WTC11 (cell line): ENCODE results near the gene MARVELD1. TPM values are rescaled to one million over a fixed set of nuclear protein-coding genes. Genes with fewer than 3 reads are reported as not detected.

Source experiments
- ATAC-seq: fragments of 200-7000 bp; cut with Tn5 transposase; 2 replicates; pipeline ENCODE4 v1.10.0; 2021; ENCODE audit warnings: mild to moderate bottlenecking, moderate library complexity
- CTCF ChIA-PET: fragments of 300-600 bp; sonication (Branson Sonifier 250); formaldehyde crosslinking; loops from one replicate; lab custom pipeline; 2021; ENCODE audit warnings: antibody characterized with exemption; lab: Charles Lee
- POLR2A ChIA-PET: fragments of 350-600 bp; sonication (Branson Sonifier 250); formaldehyde crosslinking; loops from one replicate; lab custom pipeline; 2021; ENCODE audit warnings: antibody characterized with exemption; lab: Charles Lee
- DNase-seq: peaks from one replicate; pipeline ENCODE4 v3.0.0; 2021; ENCODE audit warnings: low spot score
- H3K27ac Mint-ChIP-seq: 2 replicates; pipeline ENCODE4 v1.8.0; 2021; ENCODE audit warnings: mixed read lengths
- H3K27me3 Mint-ChIP-seq: 2 replicates; pipeline ENCODE4 v1.8.0; 2021; ENCODE audit warnings: low read depth, mild to moderate bottlenecking, moderate library complexity, mixed read lengths
- H3K36me3 Mint-ChIP-seq: 2 replicates; pipeline ENCODE4 v1.8.0; 2021; ENCODE audit warnings: mixed read lengths
- H3K4me1 Mint-ChIP-seq: 2 replicates; pipeline ENCODE4 v1.8.0; 2022; ENCODE audit warnings: mixed read lengths
- H3K4me3 Mint-ChIP-seq: 2 replicates; pipeline ENCODE4 v1.8.0; 2021; ENCODE audit warnings: mild to moderate bottlenecking, moderate library complexity, mixed read lengths
- H3K9me3 Mint-ChIP-seq: 2 replicates; pipeline ENCODE4 v1.8.0; 2021; ENCODE audit warnings: mixed read lengths
- ATF1 ChIP-seq: sonication (generic); formaldehyde crosslinking; IDR thresholded peaks from 2 replicates; pipeline ENCODE4 v1.8.1; 2023; ENCODE audit warnings: mild to moderate bottlenecking, moderate library complexity, missing genetic modification reagents
- ATF2 ChIP-seq: sonication (generic); formaldehyde crosslinking; IDR thresholded peaks from 2 replicates; pipeline ENCODE4 v1.8.1; 2022; ENCODE audit warnings: low read depth, missing genetic modification reagents, borderline replicate concordance
- CREB1 ChIP-seq: sonication (generic); formaldehyde crosslinking; IDR thresholded peaks from 2 replicates; pipeline ENCODE4 v1.8.0; 2023; ENCODE audit warnings: mild to moderate bottlenecking, missing genetic modification reagents
- E2F4 ChIP-seq: sonication (generic); formaldehyde crosslinking; IDR thresholded peaks from 2 replicates; pipeline ENCODE4 v1.8.1; 2022; ENCODE audit warnings: low read depth, mild to moderate bottlenecking, moderate library complexity, missing genetic modification reagents, borderline replicate concordance
- ESRRA ChIP-seq: sonication (generic); formaldehyde crosslinking; IDR thresholded peaks from 2 replicates; pipeline ENCODE4 v1.8.1; 2022; ENCODE audit warnings: mild to moderate bottlenecking, missing genetic modification reagents, borderline replicate concordance
- FOXK1 ChIP-seq: sonication (generic); formaldehyde crosslinking; IDR thresholded peaks from 2 replicates; pipeline ENCODE4 v1.8.0; 2022; ENCODE audit warnings: mild to moderate bottlenecking, moderate library complexity, missing genetic modification reagents
- FOXP1 ChIP-seq: sonication (generic); formaldehyde crosslinking; IDR thresholded peaks from 2 replicates; pipeline ENCODE4 v1.8.0; 2022; ENCODE audit warnings: missing genetic modification reagents, mild to moderate bottlenecking, moderate library complexity, borderline replicate concordance
- GTF2I ChIP-seq: fragments of 250-450 bp; sonication (Bioruptor Pico); conservative IDR thresholded peaks from 2 replicates; pipeline ENCODE4 v1.4.0; 2021; ENCODE audit warnings: mild to moderate bottlenecking
- HMGXB4 ChIP-seq: sonication (generic); formaldehyde crosslinking; IDR thresholded peaks from 2 replicates; pipeline ENCODE4 v1.8.1; 2023; ENCODE audit warnings: mild to moderate bottlenecking, moderate library complexity, missing genetic modification reagents
- IRF1 ChIP-seq: sonication (generic); formaldehyde crosslinking; IDR thresholded peaks from 2 replicates; pipeline ENCODE4 v1.8.0; 2023; ENCODE audit warnings: missing genetic modification reagents
- JAZF1 ChIP-seq: fragments of 250-450 bp; sonication (Bioruptor Pico); IDR thresholded peaks from 2 replicates; pipeline ENCODE4 v1.9.0; 2021; ENCODE audit warnings: moderate library complexity, mild to moderate bottlenecking, inconsistent platforms
- NR3C1 ChIP-seq: sonication (generic); formaldehyde crosslinking; conservative IDR thresholded peaks from 2 replicates; pipeline ENCODE4 v1.8.1; 2023; ENCODE audit warnings: low read depth, mild to moderate bottlenecking, missing genetic modification reagents
- OVOL2 ChIP-seq: fragments of 250-450 bp; sonication (Bioruptor Pico); IDR thresholded peaks from 2 replicates; pipeline ENCODE4 v1.9.0; 2021; ENCODE audit warnings: mild to moderate bottlenecking, borderline replicate concordance
- STAT6 ChIP-seq: sonication (generic); formaldehyde crosslinking; conservative IDR thresholded peaks from 2 replicates; pipeline ENCODE4 v1.8.1; 2023; ENCODE audit warnings: mild to moderate bottlenecking, low read depth, missing genetic modification reagents, moderate library complexity
- TP53 ChIP-seq: sonication (generic); formaldehyde crosslinking; IDR thresholded peaks from 2 replicates; pipeline ENCODE4 v1.8.1; 2023; ENCODE audit warnings: mild to moderate bottlenecking, missing genetic modification reagents
- USF2 ChIP-seq: sonication (generic); formaldehyde crosslinking; IDR thresholded peaks from 2 replicates; pipeline ENCODE4 v1.8.1; 2023; ENCODE audit warnings: mild to moderate bottlenecking, missing genetic modification reagents, moderate library complexity
- ZBTB43 ChIP-seq: sonication (generic); formaldehyde crosslinking; IDR thresholded peaks from 2 replicates; pipeline ENCODE4 v1.8.1; 2023; ENCODE audit warnings: mild to moderate bottlenecking, missing genetic modification reagents
- ZNF281 ChIP-seq: sonication (generic); formaldehyde crosslinking; IDR thresholded peaks from 2 replicates; pipeline ENCODE4 v1.8.0; 2023; ENCODE audit warnings: mild to moderate bottlenecking, missing genetic modification reagents
- ZSCAN18 ChIP-seq: fragments of 250-450 bp; sonication (Bioruptor Pico); IDR thresholded peaks from 2 replicates; pipeline ENCODE4 v2.1.2; 2022; ENCODE audit warnings: mild to moderate bottlenecking, moderate library complexity
- total RNA-seq: library from RNA; stranded (reverse); gene quantifications from 3 replicates; pipeline ENCODE4 v1.2.3, GENCODE V29; 2021

Gene MARVELD1
- total RNA-seq, 1 experiment from 2014 or later, result 37.7 TPM

GRCh38 chr10:97666992-97667391 is 46.5 kb upstream of the MARVELD1 start:
- no peak for ATAC-seq
- ChIA-PET CTCF (no interaction called here), POLR2A (no interaction called here)
- H3K4me1 Mint-ChIP-seq, result no peaks in the 10 kb centered on the region
- H3K9me3 Mint-ChIP-seq, result no peaks in the 10 kb centered on the region
- TF ChIP-seq ATF2 (CRISPR knock-in tag), result no peak
- no peak for TF ChIP-seq GTF2I
- TF ChIP-seq IRF1 (CRISPR knock-in tag), result no peak
- no peak for TF ChIP-seq JAZF1 (CRISPR knock-in tag)
- H3K36me3 Mint-ChIP-seq, result peaks cover 56% of the 10 kb centered on the region
- H3K27ac Mint-ChIP-seq, result no peak overlapping the region
- no peaks in the 10 kb centered on the region for H3K27me3 Mint-ChIP-seq
- no peak overlapping the region for H3K4me3 Mint-ChIP-seq
- no peak for DNase-seq

- ATAC-seq, result no peak
- CTCF ChIA-PET, result no interaction called here
- Mint-ChIP-seq H3K27ac (no peak overlapping the region), H3K9me3 (no peaks in the 10 kb centered on the region), H3K27me3 (no peaks in the 10 kb centered on the region), H3K36me3 (peaks cover 51% of the 10 kb centered on the region), H3K4me3 (no peak overlapping the region), H3K4me1 (no peaks in the 10 kb centered on the region)
- POLR2A ChIA-PET, result no interaction called here
- no peak for DNase-seq
- TF ChIP-seq FOXK1 (CRISPR knock-in tag), result no peak
- TF ChIP-seq ATF1 (CRISPR knock-in tag), result no peak
- no peak for TF ChIP-seq E2F4 (CRISPR knock-in tag)
- no peak for TF ChIP-seq ZSCAN18 (CRISPR knock-in tag)
- no peak for TF ChIP-seq OVOL2 (CRISPR knock-in tag)
- no peak for TF ChIP-seq ZNF281 (CRISPR knock-in tag)
- no peak for TF ChIP-seq ESRRA
- TF ChIP-seq FOXP1, result no peak
- TF ChIP-seq STAT6 (CRISPR knock-in tag), result no peak
- TF ChIP-seq USF2, result no peak
- TF ChIP-seq HMGXB4, result no peak
- TF ChIP-seq CREB1 (CRISPR knock-in tag), result no peak
- TF ChIP-seq IRF1 (CRISPR knock-in tag), result no peak
- no peak for TF ChIP-seq TP53 (CRISPR knock-in tag)
- no peak for TF ChIP-seq ZBTB43
- TF ChIP-seq NR3C1 (CRISPR knock-in tag), result no peak
Measured at GRCh38 chr10:97667463-97667862, 46.1 kb upstream of the MARVELD1 start.
